ENCODE results near the gene CTIF.

The CTIF gene

GRCh38 chr18:48843596-48843995, 304.8 kb downstream of the CTIF start:
- no peak for TF ChIP-seq CTCF (IDR thresholded peaks at IDR 0.05)

GRCh38 chr18:48844271-48844670, 305.4 kb downstream of the CTIF start:
- TF ChIP-seq CTCF (IDR thresholded peaks at IDR 0.05): no peak

- TF ChIP-seq CTCF (IDR thresholded peaks at IDR 0.05): no peak
These were observed 306.3 kb downstream of the CTIF start for GRCh38 chr18:48845174-48845573.

GRCh38 chr18:48846423-48846932, 307.6 kb downstream of the CTIF start:
- no peak for TF ChIP-seq CTCF (IDR thresholded peaks at IDR 0.05)

- no peak for TF ChIP-seq CTCF (IDR thresholded peaks at IDR 0.05)
These were observed 309.1 kb downstream of the CTIF start for GRCh38 chr18:48847807-48848486.

GRCh38 chr18:48848641-48849143, 309.9 kb downstream of the CTIF start:
- TF ChIP-seq CTCF (IDR thresholded peaks at IDR 0.05): no peak

GRCh38 chr18:48850822-48851598, 312.2 kb downstream of the CTIF start:
- TF ChIP-seq CTCF (IDR thresholded peaks at IDR 0.05): no peak

Measured in LNCAP (cell line).